ENCODE data around the gene ZBED4. TPM values are rescaled to one million over a fixed set of nuclear protein-coding genes. Genes with fewer than 3 reads are reported as not detected.

Gene ZBED4
- total RNA-seq, 2 experiments from 2014 or later: 21.0 to 21.5 TPM

- H3K4me3 Mint-ChIP-seq: no peak overlapping the region
- POLR2A ChIA-PET: no interaction called here
- H3K9me3 Mint-ChIP-seq: no peaks in the 10 kb centered on the region
- H3K4me1 Mint-ChIP-seq: peaks cover 24% of the 10 kb centered on the region
- no peak overlapping the region for H3K27ac Mint-ChIP-seq
- DNase-seq: no peak
- H3K36me3 Mint-ChIP-seq: peaks cover 4% of the 10 kb centered on the region
- no peak for ATAC-seq (ENCODE audit: low read depth)
- no peaks in the 10 kb centered on the region for H3K27me3 Mint-ChIP-seq
Measured at GRCh38 chr22:49922484-49922883, 68.8 kb downstream of the ZBED4 start.

GRCh38 chr22:49922926-49923325, 69.3 kb downstream of the ZBED4 start:
- Mint-ChIP-seq H3K27ac (no peak overlapping the region), H3K4me3 (no peak overlapping the region), H3K9me3 (no peaks in the 10 kb centered on the region), H3K4me1 (peaks cover 24% of the 10 kb centered on the region), H3K27me3 (no peaks in the 10 kb centered on the region), H3K36me3 (peaks cover 4% of the 10 kb centered on the region)
- no peak for ATAC-seq (ENCODE audit: low read depth)
- peak; percentile 26 for DNase-seq
- POLR2A ChIA-PET: no interaction called here

GRCh38 chr22:49923445-49923844, 69.8 kb downstream of the ZBED4 start:
- H3K4me1 Mint-ChIP-seq: peaks cover 24% of the 10 kb centered on the region

GRCh38 chr22:49924113-49924833, 70.6 kb downstream of the ZBED4 start:
- ATAC-seq (ENCODE audit: low read depth) (no peak), DNase-seq (no peak)
- H3K9me3 Mint-ChIP-seq: no peaks in the 10 kb centered on the region
- H3K4me1 Mint-ChIP-seq: peaks cover 24% of the 10 kb centered on the region
- peak overlapping the region; percentile 42 for H3K27ac Mint-ChIP-seq
- no peaks in the 10 kb centered on the region for H3K27me3 Mint-ChIP-seq
- POLR2A ChIA-PET: interaction anchor here (1.3 kb wide), 1 partner anchor 69 kb away, joined by 3 read pairs; no protein-coding TSS in a partner anchor
- no peak overlapping the region for H3K4me3 Mint-ChIP-seq
- H3K36me3 Mint-ChIP-seq: peaks cover 4% of the 10 kb centered on the region

More at GRCh38 chr22:49923445-49923844, 69.8 kb downstream of the ZBED4 start:
- Mint-ChIP-seq H3K36me3 (peaks cover 4% of the 10 kb centered on the region), H3K4me3 (no peak overlapping the region), H3K27me3 (no peaks in the 10 kb centered on the region), H3K9me3 (no peaks in the 10 kb centered on the region), H3K27ac (peak overlapping the region; percentile 42)
- ATAC-seq (ENCODE audit: low read depth) (no peak), DNase-seq (peak; percentile 29)
- POLR2A ChIA-PET: no interaction called here

GRCh38 chr22:49925525-49926128, 72.0 kb downstream of the ZBED4 start:
- peak overlapping the region; percentile 82 for H3K4me3 Mint-ChIP-seq
- peaks cover 17% of the 10 kb centered on the region for H3K4me1 Mint-ChIP-seq
- H3K27me3 Mint-ChIP-seq: no peaks in the 10 kb centered on the region
- peaks cover 4% of the 10 kb centered on the region for H3K36me3 Mint-ChIP-seq
- H3K27ac Mint-ChIP-seq: peak overlapping the region; percentile 96
- DNase-seq: peak; percentile 74
- peak; percentile 79 for ATAC-seq (ENCODE audit: low read depth)
- H3K9me3 Mint-ChIP-seq: no peaks in the 10 kb centered on the region
- POLR2A ChIA-PET: interaction anchor here (0.6 to 1.7 kb wide), 10 partner anchors 10 to 230 kb away, joined by 3 to 5 read pairs (median 3); no protein-coding TSS in a partner anchor

- POLR2A ChIA-PET: interaction anchor here (1.7 to 1.8 kb wide), 2 partner anchors 103 to 178 kb away, joined by 5 read pairs; no protein-coding TSS in a partner anchor
- peak overlapping the region; percentile 85 for H3K27ac Mint-ChIP-seq
- H3K27me3 Mint-ChIP-seq: no peaks in the 10 kb centered on the region
- peaks cover 24% of the 10 kb centered on the region for H3K4me1 Mint-ChIP-seq
- no peaks in the 10 kb centered on the region for H3K9me3 Mint-ChIP-seq
- no peak for ATAC-seq (ENCODE audit: low read depth)
- H3K4me3 Mint-ChIP-seq: no peak overlapping the region
- no peak for DNase-seq
- peaks cover 2% of the 10 kb centered on the region for H3K36me3 Mint-ChIP-seq
Measured at GRCh38 chr22:49926916-49927315, 73.3 kb downstream of the ZBED4 start.

- H3K27ac Mint-ChIP-seq: peak overlapping the region; percentile 85
- H3K27me3 Mint-ChIP-seq: no peaks in the 10 kb centered on the region
- POLR2A ChIA-PET: interaction anchor here (1.8 kb wide), 1 partner anchor 102 kb away, joined by 5 read pairs; no protein-coding TSS in a partner anchor
- H3K4me3 Mint-ChIP-seq: no peak overlapping the region
- H3K36me3 Mint-ChIP-seq: peaks cover 2% of the 10 kb centered on the region
- ATAC-seq (ENCODE audit: low read depth) (no peak), DNase-seq (peak; percentile 31)
- peaks cover 24% of the 10 kb centered on the region for H3K4me1 Mint-ChIP-seq
- H3K9me3 Mint-ChIP-seq: no peaks in the 10 kb centered on the region
Measured at GRCh38 chr22:49927483-49928184, 74.0 kb downstream of the ZBED4 start.

GRCh38 chr22:49928185-49928495, 74.5 kb downstream of the ZBED4 start:
- POLR2A ChIA-PET: interaction anchor here (1.8 kb wide), 1 partner anchor 102 kb away, joined by 5 read pairs; no protein-coding TSS in a partner anchor
- Mint-ChIP-seq H3K36me3 (peaks cover 2% of the 10 kb centered on the region), H3K27ac (no peak overlapping the region), H3K4me3 (no peak overlapping the region), H3K27me3 (no peaks in the 10 kb centered on the region), H3K9me3 (no peaks in the 10 kb centered on the region), H3K4me1 (peaks cover 28% of the 10 kb centered on the region)
- no peak for DNase-seq
- ATAC-seq (ENCODE audit: low read depth): no peak

- no peaks in the 10 kb centered on the region for H3K27me3 Mint-ChIP-seq
- peak; percentile 35 for DNase-seq
- H3K4me1 Mint-ChIP-seq: peaks cover 31% of the 10 kb centered on the region
- no peaks in the 10 kb centered on the region for H3K9me3 Mint-ChIP-seq
- H3K36me3 Mint-ChIP-seq: peaks cover 2% of the 10 kb centered on the region
- POLR2A ChIA-PET: interaction anchor here (1.8 kb wide), 1 partner anchor 101 kb away, joined by 5 read pairs; no protein-coding TSS in a partner anchor
- H3K4me3 Mint-ChIP-seq: peak overlapping the region; percentile 7
- H3K27ac Mint-ChIP-seq: no peak overlapping the region
- ATAC-seq (ENCODE audit: low read depth): no peak
Measured at GRCh38 chr22:49928555-49929210, 75.0 kb downstream of the ZBED4 start.

GRCh38 chr22:49929211-49929979, 75.8 kb downstream of the ZBED4 start:
- ATAC-seq (ENCODE audit: low read depth): peak; percentile 59
- peaks cover 31% of the 10 kb centered on the region for H3K4me1 Mint-ChIP-seq
- no peaks in the 10 kb centered on the region for H3K9me3 Mint-ChIP-seq
- H3K27me3 Mint-ChIP-seq: no peaks in the 10 kb centered on the region
- peaks cover 2% of the 10 kb centered on the region for H3K36me3 Mint-ChIP-seq
- H3K4me3 Mint-ChIP-seq: no peak overlapping the region
- H3K27ac Mint-ChIP-seq: no peak overlapping the region
- DNase-seq: peak; percentile 93
- POLR2A ChIA-PET: interaction anchor here (1.1 kb wide), 1 partner anchor 101 kb away, joined by 6 read pairs; no protein-coding TSS in a partner anchor

GRCh38 chr22:49929994-49930575, 76.4 kb downstream of the ZBED4 start:
- Mint-ChIP-seq H3K4me1 (peaks cover 31% of the 10 kb centered on the region), H3K36me3 (peaks cover 2% of the 10 kb centered on the region), H3K4me3 (no peak overlapping the region), H3K9me3 (no peaks in the 10 kb centered on the region), H3K27ac (no peak overlapping the region), H3K27me3 (no peaks in the 10 kb centered on the region)
- POLR2A ChIA-PET: interaction anchor here (1.1 to 1.5 kb wide), 3 partner anchors 37 to 100 kb away, joined by 3 to 6 read pairs (median 4); no protein-coding TSS in a partner anchor
- DNase-seq (no peak), ATAC-seq (ENCODE audit: low read depth) (no peak)
